HG02973 (cell line): Measurements from ENCODE around the gene SSU72.
"Not testable (repeated sequence)": the region's sequence is repeated elsewhere in the genome, so short reads cannot be mapped to it uniquely, and the experiment has no call there.

Experiments used
- ATAC-seq: cut with Tn5 transposase; IDR thresholded peaks from one replicate; pipeline ENCODE4 v1.9.1; 2021; ENCODE audit warnings: moderate library complexity; ENCODE audit not compliant: unreplicated experiment

The SSU72 gene

DNA sequence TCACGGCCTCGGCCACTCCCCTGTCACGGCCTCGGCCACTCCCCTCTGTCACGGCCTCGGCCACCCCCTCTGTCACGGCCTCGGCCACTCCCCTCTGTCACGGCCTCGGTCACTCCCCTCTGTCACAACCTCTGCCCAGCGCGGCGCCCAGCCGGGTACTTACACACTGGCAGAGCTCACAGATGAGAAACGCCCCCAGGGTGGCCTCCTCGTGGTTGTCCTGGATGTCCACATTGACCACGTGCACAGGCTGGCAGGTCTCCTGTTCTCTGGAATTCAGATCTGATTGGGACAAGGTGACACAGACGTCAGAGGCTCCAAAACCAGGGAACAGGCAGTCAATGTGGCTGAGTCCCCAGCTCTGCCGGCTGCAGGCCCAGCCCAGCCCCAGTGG, 31.0 kb downstream of the SSU72 start:
- ATAC-seq = no peak

DNA sequence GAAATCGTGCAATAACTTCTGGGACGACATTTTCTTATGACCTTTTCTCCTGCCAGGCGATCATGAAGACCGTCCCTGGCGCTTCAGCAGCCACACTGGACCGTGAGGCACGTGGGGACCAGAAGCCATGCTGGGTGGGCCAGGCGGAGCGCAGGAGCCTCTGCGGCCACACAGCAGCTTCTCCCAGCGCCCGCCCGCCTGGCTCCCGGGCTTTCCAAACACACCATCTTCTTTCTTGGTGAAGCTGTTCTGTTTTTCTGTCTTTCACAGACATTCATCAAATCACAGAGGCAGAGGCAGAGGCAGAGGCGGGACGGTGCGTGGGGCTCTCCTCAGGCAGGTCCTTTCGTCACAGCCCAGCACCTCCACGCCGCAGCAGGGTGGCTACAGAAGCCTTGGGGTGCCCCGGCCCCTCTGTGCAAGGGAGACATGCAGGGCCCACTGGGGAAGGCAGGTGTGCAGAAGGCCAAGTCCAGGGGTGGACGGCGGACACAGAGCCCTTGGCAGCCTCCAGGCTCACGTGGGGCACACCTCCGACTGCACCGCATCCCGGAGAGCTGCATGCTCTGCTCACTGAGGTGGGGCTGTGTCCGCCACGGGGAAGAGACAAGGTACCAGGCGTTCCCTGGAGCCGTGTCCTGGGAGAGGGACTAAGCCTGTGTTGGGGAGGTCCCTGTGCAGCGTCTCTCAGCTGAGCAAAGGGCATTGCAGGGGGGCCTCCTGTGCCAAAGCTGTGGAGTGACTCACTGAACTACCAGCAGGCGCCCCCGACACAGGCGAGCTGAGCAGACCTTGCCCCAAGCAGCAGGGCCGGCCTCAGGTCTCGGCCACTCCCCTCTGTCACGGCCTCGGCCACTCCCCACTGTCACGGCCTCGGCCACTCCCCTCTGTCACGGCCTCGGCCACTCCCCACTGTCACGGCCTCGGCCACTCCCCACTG, 31.6 kb downstream of the SSU72 start:
- no peak for ATAC-seq

DNA sequence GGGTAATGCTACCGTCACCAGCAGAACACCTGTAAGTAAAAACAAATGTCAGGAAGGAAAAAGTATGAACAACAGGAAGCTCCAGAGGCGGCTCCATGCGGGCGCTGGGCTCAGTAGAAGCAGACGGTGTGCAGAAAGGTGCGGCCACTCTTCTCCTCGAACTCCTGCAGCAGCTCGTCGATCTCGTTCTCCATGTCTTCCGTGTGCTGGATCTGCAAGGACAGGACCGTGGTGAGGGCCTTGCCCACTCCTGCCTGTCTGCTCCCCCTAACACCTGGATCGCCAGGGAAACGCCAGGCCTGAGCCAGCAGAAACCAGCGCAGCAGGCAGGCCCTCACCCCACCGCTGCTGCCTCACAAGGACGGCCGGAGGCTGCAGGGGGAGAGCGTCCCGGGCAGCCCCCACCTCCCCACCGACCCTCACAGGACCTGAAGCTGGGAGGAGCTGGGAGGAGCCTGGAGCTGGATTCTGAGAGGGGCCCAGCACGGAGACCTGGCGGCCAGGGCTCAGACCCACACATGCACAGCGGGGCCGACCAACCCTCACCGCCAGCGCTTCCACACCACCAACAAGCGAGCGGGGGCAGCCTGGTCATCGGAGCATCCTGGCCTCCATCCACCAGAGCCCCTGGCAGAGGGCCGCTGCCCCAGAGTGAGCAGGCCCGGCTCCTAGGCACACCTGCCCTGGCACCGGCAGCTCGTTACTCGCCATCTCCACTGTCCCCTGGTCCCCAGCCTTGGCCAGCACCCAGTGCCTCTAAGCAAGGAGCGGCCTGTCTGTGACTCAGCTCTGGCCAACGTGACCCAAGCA, 32.5 kb downstream of the SSU72 start:
- no peak for ATAC-seq

GRCh38 chr1:1540818-1541628, 33.6 kb downstream of the SSU72 start:
- ATAC-seq = no peak

DNA sequence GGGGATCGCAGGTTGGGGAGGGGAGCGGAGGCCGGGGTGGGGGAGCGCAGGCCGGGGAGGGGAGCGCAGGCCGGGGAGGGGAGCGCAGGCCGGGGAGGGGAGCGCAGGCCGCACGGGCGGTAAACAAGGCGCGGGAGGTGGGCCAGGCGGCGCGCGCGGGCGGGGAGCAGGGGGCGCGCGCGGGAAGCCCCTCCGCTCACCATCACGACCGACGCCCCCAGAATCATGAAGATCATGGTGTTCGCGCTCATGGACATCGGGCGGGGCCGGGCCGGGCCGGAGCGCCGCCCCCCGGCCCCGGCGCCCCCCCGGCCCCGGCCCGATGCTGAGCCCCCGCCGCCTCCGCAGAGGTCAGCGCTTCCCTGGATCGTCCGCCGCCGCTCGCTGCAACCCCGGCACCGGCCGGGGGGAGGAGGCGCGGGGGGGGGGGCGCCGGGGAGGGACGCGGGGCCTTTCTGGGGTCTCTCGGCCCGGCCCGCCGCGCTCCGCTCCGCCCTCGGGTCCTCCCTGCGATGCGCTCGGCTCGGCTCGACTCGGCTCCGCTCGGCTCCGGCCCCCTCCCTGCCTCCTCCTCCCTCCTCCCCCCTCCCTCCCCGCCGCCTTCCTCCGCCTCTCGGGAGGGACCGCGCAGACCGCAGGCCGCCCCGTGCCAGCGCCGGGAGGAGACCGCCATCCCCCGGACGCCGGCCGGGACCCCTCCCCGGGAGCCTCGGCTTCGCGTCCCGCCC, 34.4 kb downstream of the SSU72 start, which contains the start of gene TMEM240:
Gene TMEM240, minus strand, starts transcription at position 535 of the 728 bp plus-strand sequence. Its CDS starts 278 bp downstream, at position 257.
- ATAC-seq = no peak

DNA sequence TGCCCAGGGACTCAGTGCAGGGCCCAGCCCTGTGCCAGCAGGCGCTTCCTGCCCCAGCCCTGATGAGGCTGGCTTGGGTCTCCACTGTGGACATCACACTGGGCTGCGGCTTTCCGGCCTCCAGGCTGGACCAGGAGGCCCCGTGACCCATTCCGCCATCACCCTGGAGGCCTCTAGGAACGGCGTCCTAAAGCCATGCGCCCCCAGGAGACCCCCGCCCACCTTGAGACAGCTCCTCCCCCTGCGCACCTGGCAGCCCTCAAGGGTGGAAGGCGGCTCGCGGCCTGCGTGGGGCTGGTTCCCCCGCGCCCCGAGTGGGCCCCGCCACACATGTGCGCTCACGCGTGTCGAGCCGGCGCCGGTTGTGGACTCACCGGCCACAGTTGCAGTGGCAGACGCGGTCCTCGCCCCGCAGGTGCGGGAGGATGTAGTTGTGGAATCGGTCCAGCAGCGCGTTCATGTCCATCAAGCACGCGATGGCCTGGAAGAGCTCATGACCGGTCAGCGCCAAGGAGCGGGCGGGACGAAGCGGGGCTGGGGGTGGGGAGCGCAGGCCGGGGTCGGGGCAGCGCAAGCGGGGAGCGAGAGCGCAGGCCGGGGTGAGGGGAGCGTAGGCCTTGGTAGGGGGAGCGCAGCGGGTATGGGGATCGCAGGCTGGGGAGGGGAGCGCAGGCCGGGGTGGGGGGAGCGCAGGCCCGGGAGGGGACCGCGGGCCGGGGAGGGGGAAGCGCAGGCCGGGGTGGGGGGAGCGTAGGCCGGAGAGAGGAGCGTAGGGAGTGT, 35.2 kb downstream of the SSU72 start:
- no peak for ATAC-seq

DNA sequence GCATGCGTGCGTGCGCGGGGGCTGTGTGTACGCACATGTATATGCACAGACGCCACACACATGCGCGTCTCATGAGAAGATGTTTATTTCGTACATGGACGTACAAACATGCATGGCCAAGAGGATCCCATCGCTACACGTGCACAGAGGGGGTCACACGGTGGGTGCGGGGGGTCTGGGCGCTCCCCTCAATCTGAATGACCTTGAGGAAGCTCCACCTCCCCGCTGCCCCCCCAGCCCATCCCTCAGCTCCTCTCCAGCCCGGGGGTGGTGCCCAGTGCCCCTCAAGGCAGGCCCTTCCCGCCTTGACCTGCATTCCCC, 35.7 kb downstream of the SSU72 start:
- no peak for ATAC-seq

DNA sequence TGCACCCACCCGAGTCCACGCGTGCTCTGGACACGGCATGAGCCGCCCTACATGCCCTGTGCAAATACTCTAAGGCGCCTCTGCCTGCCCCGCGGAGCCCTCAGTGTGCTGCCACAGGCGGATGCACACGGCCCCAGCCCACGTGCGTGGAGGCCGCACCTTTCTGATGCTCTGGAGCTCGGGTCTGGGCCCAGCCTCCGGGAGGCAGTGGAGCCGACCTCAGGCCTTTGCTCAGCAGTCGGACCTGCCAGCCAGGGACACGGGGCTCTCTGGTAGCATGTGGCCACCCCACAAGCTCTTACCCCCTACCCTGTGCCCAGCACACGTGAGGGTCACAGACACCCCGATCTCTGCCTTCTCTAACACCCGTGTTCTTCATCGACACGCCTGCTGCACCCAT, 36.3 kb downstream of the SSU72 start:
- no peak for ATAC-seq

DNA sequence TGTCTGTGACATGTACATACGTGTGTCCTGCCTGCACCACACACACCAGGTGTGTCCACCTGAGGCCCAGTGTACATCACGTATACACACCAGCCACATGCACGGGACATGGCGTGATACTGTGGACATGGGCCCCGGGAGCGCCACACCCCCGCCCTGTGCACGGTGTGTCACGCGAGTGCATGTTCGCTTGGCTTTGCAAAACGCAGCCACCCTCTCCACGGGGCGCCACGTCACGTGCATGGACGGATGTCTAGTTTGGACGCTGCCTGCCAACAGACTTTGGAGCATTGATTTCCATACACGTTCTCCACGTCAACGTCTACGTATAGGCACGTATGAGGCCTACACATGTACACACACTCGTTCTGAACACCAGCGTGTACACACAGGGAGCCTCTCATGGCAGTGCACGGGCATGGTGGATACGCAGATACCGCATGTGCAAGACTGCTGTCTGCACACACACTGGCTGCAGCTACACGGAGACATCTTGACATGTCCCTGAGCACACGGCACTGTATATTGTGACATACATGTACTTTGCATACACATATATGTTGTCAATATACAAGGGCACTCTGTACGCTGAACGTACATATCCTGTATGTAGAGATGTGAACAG, 36.9 kb downstream of the SSU72 start:
- no peak for ATAC-seq

- ATAC-seq = no peak
These were observed 37.6 kb downstream of the SSU72 start for GRCh38 chr1:1536938-1537546.

- ATAC-seq = no peak
These were observed 38.4 kb downstream of the SSU72 start for GRCh38 chr1:1536019-1536937.

DNA sequence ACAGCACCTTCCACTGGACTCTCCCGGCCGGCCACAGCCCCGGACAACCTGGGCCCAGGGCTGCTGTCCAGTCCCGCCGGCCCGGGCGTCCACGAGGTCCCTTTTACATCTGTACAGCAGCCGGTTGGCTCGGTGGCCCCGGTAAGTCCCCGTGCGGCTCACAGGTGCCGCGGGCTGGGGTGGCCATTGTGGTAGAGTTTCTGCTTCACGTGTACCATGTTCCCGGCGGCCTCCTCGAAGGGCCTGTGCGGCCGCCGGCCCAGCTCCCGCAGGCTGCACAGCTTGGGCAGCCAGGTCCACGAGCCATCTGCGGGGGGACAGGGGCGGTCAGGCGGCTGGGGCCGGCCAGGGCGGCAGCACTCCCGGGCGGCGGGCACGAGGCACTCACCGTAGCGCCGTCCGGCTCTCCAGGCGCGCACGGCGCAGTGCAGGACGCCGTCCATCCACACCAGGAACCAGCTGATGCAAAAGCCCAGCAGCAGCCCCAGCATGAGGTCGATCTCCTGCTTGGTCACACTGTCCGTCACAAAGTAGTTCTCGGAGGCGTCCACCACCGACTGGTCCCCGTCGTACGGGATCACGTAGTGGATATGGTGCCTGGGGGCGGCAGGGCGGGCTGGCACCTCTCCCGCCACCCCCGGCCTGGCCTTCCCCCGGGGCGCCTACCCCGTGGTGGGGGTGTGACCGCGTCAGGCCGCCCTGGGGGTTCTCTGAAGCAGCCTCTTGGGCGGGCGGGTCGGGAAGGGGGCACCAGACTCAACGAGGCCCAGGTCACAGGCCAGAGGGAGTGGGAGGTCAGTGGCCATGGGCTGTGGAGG, 39.3 kb downstream of the SSU72 start:
- no peak for ATAC-seq

DNA sequence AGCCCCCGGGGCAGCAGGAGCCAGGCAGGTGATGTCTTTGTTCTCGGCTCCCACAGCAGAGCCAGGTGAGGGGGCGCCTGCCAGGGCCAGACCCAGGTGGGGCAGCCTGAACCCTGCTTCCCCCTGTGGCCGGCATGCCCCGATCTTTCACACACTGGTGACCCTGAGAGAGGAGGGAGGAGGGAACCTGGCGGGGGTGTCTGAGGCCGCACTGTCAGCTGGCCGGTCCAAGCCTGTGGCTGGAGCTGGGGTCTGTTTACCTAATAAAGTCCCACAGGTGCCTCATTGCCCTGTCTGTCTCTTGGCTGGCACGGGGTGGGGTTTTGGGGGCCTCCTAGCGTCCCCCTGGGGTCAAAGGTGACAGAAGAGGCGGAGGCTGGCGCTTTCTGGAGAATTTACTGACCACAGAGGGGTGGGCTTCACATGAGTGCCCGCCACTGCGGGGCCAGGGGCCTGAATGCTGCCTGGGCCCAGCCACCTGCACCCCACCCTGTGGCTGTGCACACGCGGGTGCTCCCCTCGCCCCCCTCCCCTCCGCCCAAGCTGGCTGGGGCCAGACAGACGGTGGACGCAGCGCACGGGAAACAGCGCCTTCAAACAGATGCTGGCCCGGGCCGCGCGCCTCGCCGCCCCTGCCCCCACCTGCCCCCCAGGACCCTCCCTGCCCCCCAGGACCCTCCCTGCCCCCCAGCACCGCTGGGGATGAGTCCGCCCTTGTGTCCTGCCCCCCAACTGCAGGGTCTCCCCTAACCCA, 40.1 kb downstream of the SSU72 start:
- ATAC-seq = no peak

DNA sequence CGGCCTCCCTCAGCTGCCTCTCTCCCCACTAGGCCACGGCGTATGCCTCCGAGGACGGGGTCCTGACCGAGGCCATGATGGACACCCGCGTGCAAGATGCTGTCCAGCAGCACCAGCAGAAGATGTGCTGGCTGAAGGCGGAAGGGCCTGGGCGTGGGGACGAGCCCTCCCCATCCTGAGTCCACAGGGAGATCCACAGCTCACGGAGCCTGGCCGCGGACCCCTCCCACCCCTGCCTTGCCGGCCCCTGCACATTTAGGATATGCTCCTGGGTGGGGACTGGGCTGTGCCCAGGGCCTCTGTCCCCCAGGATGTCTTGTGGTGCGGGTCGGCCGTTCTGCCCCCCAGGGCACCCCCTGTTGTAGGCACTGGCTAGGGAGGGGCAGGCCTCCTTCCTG, 40.8 kb downstream of the SSU72 start:
- ATAC-seq = not testable (repeated sequence)

DNA sequence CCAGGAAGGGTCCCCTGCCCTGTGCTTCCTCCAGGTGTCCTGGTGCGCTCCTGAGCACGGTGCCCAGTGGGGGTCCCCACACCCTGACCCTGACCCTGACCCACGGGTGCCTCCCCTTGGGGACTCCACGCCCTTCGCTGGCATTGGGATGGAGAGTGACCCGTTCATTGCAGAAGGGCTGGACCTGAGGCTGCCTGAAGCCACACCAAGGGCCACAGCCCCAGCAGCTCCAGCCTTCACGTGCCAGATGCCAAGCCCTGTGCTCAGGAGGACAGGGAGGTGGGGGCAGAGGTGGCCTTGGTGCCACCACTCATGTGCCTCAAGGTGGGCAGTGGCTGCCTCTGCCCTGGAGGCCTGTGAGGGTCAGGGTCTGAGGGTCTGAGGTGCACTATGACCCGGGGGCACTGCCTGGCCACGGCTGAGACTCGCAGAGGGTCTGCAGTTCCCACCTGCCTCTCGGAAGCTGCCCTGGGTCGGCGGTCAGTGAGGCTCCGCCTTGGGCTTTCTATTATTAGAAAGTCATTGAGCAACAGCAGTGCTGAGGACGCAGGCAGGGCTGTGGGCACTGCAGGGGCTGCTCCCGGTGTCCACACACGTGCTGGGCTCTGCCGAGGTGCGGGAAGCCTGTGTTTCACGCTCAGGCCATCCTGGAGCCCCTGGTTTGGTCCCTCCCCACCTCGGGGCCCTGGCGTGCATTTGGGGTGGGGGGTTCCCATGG, 41.3 kb downstream of the SSU72 start:
- ATAC-seq = not testable (repeated sequence)

- ATAC-seq = no peak
These were observed 42.7 kb downstream of the SSU72 start for GRCh38 chr1:1531947-1532346.
